HepG2 (cell line): ENCODE results near the gene LYRM7. TPM values are rescaled to one million over a fixed set of nuclear protein-coding genes. Genes with fewer than 3 reads are reported as not detected.

Source experiments
- ATAC-seq: fragments of 200-7000 bp; cut with Tn5 transposase; 3 replicates; pipeline ENCODE4 v1.9.1; 2020; ENCODE audit warnings: mild to moderate bottlenecking, moderate library complexity
- BruUV-seq: library from RNA; stranded (reverse); fragments of 400-500 nt; replicated peaks from 2 replicates; lab custom pipeline; 2021; lab: Mats Ljungman, UMichigan
- CTCF ChIA-PET: fragments of 300-600 bp; formaldehyde crosslinking; extraction: SDS; loops from one replicate; lab custom pipeline; 2021; ENCODE audit warnings: low total read pairs, inconsistent platforms, low intra/inter-chr PET ratio; lab: Yijun Ruan, JAX
- POLR2A ChIA-PET: fragments of 350-600 bp; sonication (Branson Sonifier 250); formaldehyde crosslinking; loops from one replicate; lab custom pipeline; 2020; ENCODE audit warnings: antibody characterized with exemption, inconsistent platforms; lab: Yijun Ruan, JAX
- DNase-seq: peaks from one replicate; pipeline ENCODE4 v3.0.0-alpha.2; 2015; ENCODE audit warnings: low spot score
- FAIRE-seq: peaks from 3 replicates; lab custom pipeline; 2011; peaks lifted over from hg19 to GRCh38; lab: Jason Lieb, UNC
- H2AFZ ChIP-seq: one replicate; pipeline ENCODE4 v1.6.1; 2011; ENCODE audit warnings: low read length, inconsistent platforms
- H3K27ac ChIP-seq: fragments of 300-600 bp; 3 replicates; pipeline ENCODE4 v1.8.0; 2011; ENCODE audit warnings: mixed run types, mild to moderate bottlenecking, mixed read lengths, low read length, inconsistent platforms; ENCODE audit not compliant: insufficient read depth; ENCODE audit errors: extremely low read length
- H3K27me3 ChIP-seq, 2 experiments: fragments of 200-600 bp in 1 of 2; 2 replicates in 1 of 2; 3 replicates in 1 of 2; pipeline versions ENCODE4 v1.6.0 to v1.8.0; 2011; ENCODE audit warnings: low read length in 2 of 2, mild to moderate bottlenecking in 2 of 2, moderate library complexity in 2 of 2, inconsistent platforms in 1 of 2; ENCODE audit not compliant: insufficient read depth in 2 of 2, control insufficient read depth in 1 of 2
- H3K36me3 ChIP-seq, 2 experiments: fragments of 200-600 bp in 1 of 2; replicated peaks in 1 of 2; 2 replicates in 1 of 2; 3 replicates in 1 of 2; pipeline versions ENCODE4 v1.5.1 to v1.8.0; 2011; ENCODE audit warnings: low read length in 2 of 2, inconsistent platforms in 1 of 2; ENCODE audit not compliant: insufficient read depth in 2 of 2, control insufficient read depth in 1 of 2
- H3K4me1 ChIP-seq: 2 replicates; pipeline ENCODE4 v1.5.1; 2012; ENCODE audit warnings: low read length, inconsistent platforms; ENCODE audit not compliant: insufficient read depth
- H3K4me2 ChIP-seq: 2 replicates; pipeline ENCODE4 v1.6.0; 2011; ENCODE audit warnings: low read depth, low read length, inconsistent platforms
- H3K4me3 ChIP-seq, 3 experiments: fragments of 200-600 bp in 1 of 3; sonication (generic), shearing (Covaris generic) in 1 of 3; replicated peaks in 1 of 3; 2 replicates each; pipeline ENCODE4 v1.5.1; 2011 to 2016; ENCODE audit warnings: low read length in 3 of 3, inconsistent platforms in 2 of 3, low read depth in 2 of 3, mild to moderate bottlenecking in 2 of 3, control low read depth in 1 of 3, mixed read lengths in 1 of 3; ENCODE audit not compliant: insufficient read depth in 1 of 3
- H3K79me2 ChIP-seq: one replicate; pipeline ENCODE4 v1.6.1; 2011; ENCODE audit warnings: low read length, inconsistent platforms; ENCODE audit not compliant: insufficient read depth
- H3K9ac ChIP-seq: 2 replicates; pipeline ENCODE4 v1.6.0; 2011; ENCODE audit warnings: mild to moderate bottlenecking, low read depth, low read length, inconsistent platforms; ENCODE audit not compliant: insufficient read depth
- H3K9me3 ChIP-seq: 2 replicates; pipeline ENCODE4 v1.5.1; 2012; ENCODE audit warnings: mild to moderate bottlenecking, low read length
- H4K20me1 ChIP-seq: 2 replicates; pipeline ENCODE4 v1.6.0; 2011; ENCODE audit warnings: inconsistent platforms, mild to moderate bottlenecking, low read length, moderate library complexity; ENCODE audit not compliant: insufficient read depth
- HOXA3 ChIP-seq: sonication (generic); formaldehyde crosslinking; IDR thresholded peaks from 2 replicates; pipeline ENCODE4 v1.5.0; 2020; ENCODE audit warnings: missing genetic modification reagents
- JUNB ChIP-seq: sonication (generic); formaldehyde crosslinking; IDR thresholded peaks from 2 replicates; pipeline ENCODE4 v1.8.0; 2022; ENCODE audit warnings: missing genetic modification reagents, mild to moderate bottlenecking, borderline replicate concordance
- MNT ChIP-seq: fragments of 450-650 bp; IDR thresholded peaks from 2 replicates; pipeline ENCODE4 v1.6.1; 2016
- NPAS2 ChIP-seq: sonication (generic); formaldehyde crosslinking; IDR thresholded peaks from 2 replicates; pipeline ENCODE4 v1.8.0; 2022; ENCODE audit warnings: mild to moderate bottlenecking, missing genetic modification reagents, borderline replicate concordance
- PTBP1 ChIP-seq: fragments of 200-400 bp; formaldehyde crosslinking; IDR thresholded peaks from 2 replicates; pipeline ENCODE4 v1.6.1; 2018; ENCODE audit warnings: low read length, low read depth; ENCODE audit not compliant: poor library complexity, severe bottlenecking
- TAF1 ChIP-seq: sonication (generic); formaldehyde crosslinking; IDR thresholded peaks from 2 replicates; pipeline ENCODE4 v1.4.0; 2020; ENCODE audit warnings: missing genetic modification reagents
- TRIM24 ChIP-seq: sonication (generic); formaldehyde crosslinking; IDR thresholded peaks from 2 replicates; pipeline ENCODE4 v1.8.0; 2022; ENCODE audit warnings: mild to moderate bottlenecking, missing genetic modification reagents
- ZNF275 ChIP-seq: sonication (generic); formaldehyde crosslinking; IDR thresholded peaks from 2 replicates; pipeline ENCODE4 v1.8.0; 2022; ENCODE audit warnings: missing genetic modification reagents, mild to moderate bottlenecking, inconsistent platforms, borderline replicate concordance
- ZNF350 ChIP-seq: sonication (generic); formaldehyde crosslinking; IDR thresholded peaks from 2 replicates; pipeline ENCODE4 v1.4.0; 2020; ENCODE audit warnings: mild to moderate bottlenecking, low read depth, missing genetic modification reagents, borderline replicate concordance
- ZNF629 ChIP-seq: sonication (generic); formaldehyde crosslinking; conservative IDR thresholded peaks from 2 replicates; pipeline ENCODE4 v1.5.0; 2020; ENCODE audit warnings: missing genetic modification reagents
- ZNF691 ChIP-seq: sonication (generic); formaldehyde crosslinking; IDR thresholded peaks from 2 replicates; pipeline ENCODE4 v1.4.0; 2020; ENCODE audit warnings: missing genetic modification reagents, low read depth, mild to moderate bottlenecking, borderline replicate concordance
- ZNF724P ChIP-seq: sonication (generic); formaldehyde crosslinking; IDR thresholded peaks from 2 replicates; pipeline ENCODE4 v1.8.0; 2022; ENCODE audit warnings: missing genetic modification reagents, borderline replicate concordance
- ZSCAN30 ChIP-seq: sonication (generic); formaldehyde crosslinking; IDR thresholded peaks from 2 replicates; pipeline ENCODE4 v1.5.0; 2020; ENCODE audit warnings: mild to moderate bottlenecking, missing genetic modification reagents
- ZXDC ChIP-seq: sonication (generic); formaldehyde crosslinking; IDR thresholded peaks from 2 replicates; pipeline ENCODE4 v1.5.0; 2020; ENCODE audit warnings: mild to moderate bottlenecking, missing genetic modification reagents
- in situ Hi-C: cut with HindIII; loops from 2 replicates; pipeline ENCODE4 v1.10.0; 2017; ENCODE audit warnings: low pct_unique_long_range_greater_than_20kb; ENCODE audit not compliant: extremely low pct_ligation_motif_present
- intact Hi-C: fragments of 100-400 bp; cut with micrococcal nuclease; formaldehyde crosslinking; loops from one replicate; pipeline ENCODE4 v1.10.0; 2022; ENCODE audit not compliant: unreplicated experiment
- polyA plus RNA-seq, 8 experiments: library from polyadenylated mRNA; depleted of rRNA in 3 of 8; stranded (reverse) in 7 of 8; unstranded in 1 of 8; fragments of >200 nt; fragmentation: Illumina TruSeq in 4 of 8; extraction: Trizol in 4 of 8; gene quantifications; 2 replicates each; pipeline versions ENCODE4 v1.2.1 to v1.2.3, GENCODE V29; 2011 to 2016; ENCODE audit warnings: low read depth in 4 of 8, missing spikeins in 1 of 8, mixed read lengths in 1 of 8; ENCODE audit not compliant: insufficient read depth in 1 of 8
- total RNA-seq, 5 experiments: library from RNA; depleted of rRNA; stranded (reverse); fragments of >200 nt; fragmentation: Illumina TruSeq; extraction: Trizol; gene quantifications; 2 replicates each; pipeline ENCODE4 v1.2.3, GENCODE V29; 2016; ENCODE audit warnings: low read depth in 1 of 5

The LYRM7 gene
- total and polyA plus RNA-seq, 2 of the 13 experiments (the other 11 are each of a cell fraction or from before 2014, with no cell fraction given), result 3.0 to 5.5 TPM

GRCh38 chr5:131239686-131240085 is 68.9 kb downstream of the LYRM7 start (continued):
- TF ChIP-seq ZNF275 (no peak), HOXA3 (CRISPR knock-in tag) (no peak), ZNF350 (CRISPR knock-in tag) (no peak)

- BruUV-seq, result no TSS peak
- Histone ChIP-seq H3K4me2 (no peak overlapping the region), H4K20me1 (no peaks in the 10 kb centered on the region), H3K9me3 (peaks cover 11% of the 10 kb centered on the region), H3K27me3 (no peaks in the 10 kb centered on the region), H3K79me2 (no peaks in the 10 kb centered on the region), H3K27ac (no peak overlapping the region), H3K9ac (no peak overlapping the region), H3K36me3 (no peaks in the 10 kb centered on the region), H3K4me3 (no peak overlapping the region), H3K4me1 (no peaks in the 10 kb centered on the region), H2AFZ (no peak overlapping the region)
- intact Hi-C loops, result no loop called here
- ATAC-seq (no peak), DNase-seq (no peak), FAIRE-seq (no peak)
- in situ Hi-C loops, result no loop called here
- CTCF ChIA-PET, result no interaction called here
- POLR2A ChIA-PET, result no interaction called here
- TF ChIP-seq JUNB (CRISPR knock-in tag) (no peak), ZSCAN30 (CRISPR knock-in tag) (no peak), ZXDC (CRISPR knock-in tag) (no peak), ZNF275 (no peak), ZNF629 (no peak), ZNF724P (CRISPR knock-in tag) (no peak), PTBP1 (no peak), ZNF691 (no peak), NPAS2 (no peak), MNT (no peak), TAF1 (CRISPR knock-in tag) (no peak), TRIM24 (CRISPR knock-in tag) (no peak)
Observed at GRCh38 chr5:131242728-131243255, 72.0 kb downstream of the LYRM7 start.
